NCI-H446 treated with DMSO at 0.1 percent for 48 hours (cell line): ENCODE results near the gene TRIM42.

Experiments used
- DNase-seq: peaks from one replicate; lab custom pipeline; 2025; lab: John Stamatoyannopoulos, UW

Gene TRIM42

DNA sequence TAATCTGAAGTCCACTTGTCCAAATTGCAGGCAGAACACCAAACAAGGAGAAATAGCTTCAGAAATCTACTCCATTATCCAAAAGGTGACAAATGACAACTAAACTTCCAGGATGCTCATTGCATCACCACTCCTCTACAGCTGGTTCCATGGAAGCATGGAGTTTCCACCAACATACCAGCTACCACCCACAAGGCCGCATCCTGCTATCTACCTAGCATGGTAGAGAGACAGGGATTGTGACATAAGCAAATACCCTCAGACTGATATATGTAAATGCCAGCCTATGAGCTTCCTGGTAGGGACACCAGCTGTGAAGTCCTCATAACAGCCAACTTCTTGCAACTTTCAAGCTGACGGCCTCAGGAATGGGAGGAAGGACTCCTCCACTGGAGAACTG, at the start of gene TRIM42:
TRIM42 (plus strand) TSS at position 301 of the 400 bp plus-strand sequence. CDS start 166 bp downstream, outside the sequence.
- DNase-seq: no peak

DNA sequence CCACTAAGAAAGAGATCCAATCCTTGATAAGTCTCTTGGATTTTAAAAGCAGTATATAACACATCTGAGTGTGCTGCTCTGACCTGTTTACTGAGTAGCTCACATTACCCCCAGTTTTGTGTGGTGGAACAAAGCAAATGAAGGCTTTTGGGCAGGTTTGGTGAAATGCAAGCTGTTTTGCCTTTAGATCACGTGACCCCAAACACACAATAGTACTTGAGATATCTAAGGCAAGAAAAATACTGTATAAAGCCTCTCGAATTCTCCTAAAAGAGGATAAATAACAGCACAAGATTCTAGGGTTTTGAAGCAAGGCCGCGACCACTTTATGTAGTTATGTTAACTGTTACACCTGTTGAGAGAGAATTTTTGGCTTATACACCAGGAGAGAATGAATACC, 49.3 kb upstream of the TRIM42 start:
- DNase-seq: no peak

DNA sequence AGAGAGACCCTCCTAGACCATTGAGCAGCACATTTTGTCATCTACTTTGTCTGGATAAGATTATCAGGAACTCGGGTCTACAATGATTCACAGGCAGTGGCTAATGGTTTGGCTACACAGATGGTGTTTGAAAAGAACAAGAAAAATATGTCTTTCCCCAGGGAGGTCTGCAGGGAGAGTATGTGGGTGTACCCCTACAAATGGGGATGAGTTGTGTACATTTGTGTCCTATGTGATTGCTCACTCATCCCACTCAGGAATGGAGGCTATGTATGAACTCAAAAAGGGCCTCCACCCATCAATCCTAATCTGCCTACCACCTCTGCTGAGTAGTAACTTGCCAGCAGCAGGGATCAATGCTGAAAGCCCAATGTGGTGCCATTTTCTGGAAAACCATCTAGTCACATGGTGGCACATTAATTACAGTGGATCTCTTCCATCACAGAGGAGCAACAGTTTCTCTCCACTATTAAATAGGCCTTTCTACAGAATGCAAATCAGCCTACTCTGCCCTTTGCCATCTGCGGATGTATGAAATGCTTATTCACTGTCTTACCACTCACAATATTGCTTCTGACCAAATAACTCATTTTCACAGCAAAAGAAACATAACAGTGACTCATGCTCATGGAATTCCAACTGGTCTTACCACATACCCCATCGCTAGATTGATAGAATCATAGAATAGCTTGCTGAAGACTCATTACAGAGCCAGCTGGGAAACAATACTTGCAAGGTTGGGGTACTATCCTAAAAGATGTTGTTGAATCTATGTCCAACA, 48.3 kb upstream of the TRIM42 start:
- DNase-seq: no peak

DNA sequence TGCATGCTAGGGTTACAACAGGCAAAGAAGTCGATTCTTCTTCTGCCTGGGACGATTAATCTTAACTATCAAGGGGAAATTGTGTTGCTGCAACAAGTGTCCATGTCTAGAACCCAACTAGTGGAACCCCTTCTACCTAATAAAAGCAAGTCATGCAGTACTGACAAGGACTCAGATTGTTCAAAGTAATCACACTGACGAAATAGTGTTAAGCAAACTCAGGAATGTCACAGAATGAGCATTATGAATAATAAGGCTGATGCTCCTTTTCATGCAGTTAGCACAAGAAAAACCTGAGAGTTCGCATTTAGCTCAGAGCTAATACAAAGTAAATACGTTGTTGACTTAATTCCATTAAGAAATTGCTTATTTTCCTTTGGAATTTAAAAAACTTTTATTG, 47.5 kb upstream of the TRIM42 start:
- DNase-seq: no peak

DNA sequence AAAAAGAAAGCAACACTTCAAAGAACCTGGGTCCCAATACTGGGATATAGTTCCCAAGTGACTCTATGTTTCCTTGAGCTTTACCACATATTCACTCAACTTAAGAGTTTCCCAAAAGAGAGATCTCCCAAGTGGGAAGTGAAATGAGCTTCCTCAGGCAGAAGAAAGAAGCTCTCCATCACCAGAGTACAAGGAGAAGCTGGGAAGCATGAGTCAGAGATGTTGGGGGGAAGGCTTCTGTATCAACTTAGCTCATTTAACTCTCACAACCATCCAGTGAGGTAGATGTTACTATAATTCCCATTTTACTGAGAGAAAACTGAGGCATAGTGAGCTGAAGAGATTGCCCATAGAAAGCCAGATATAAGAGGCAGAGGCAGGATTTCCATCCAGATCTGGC, 47.0 kb upstream of the TRIM42 start:
- DNase-seq: no peak

DNA sequence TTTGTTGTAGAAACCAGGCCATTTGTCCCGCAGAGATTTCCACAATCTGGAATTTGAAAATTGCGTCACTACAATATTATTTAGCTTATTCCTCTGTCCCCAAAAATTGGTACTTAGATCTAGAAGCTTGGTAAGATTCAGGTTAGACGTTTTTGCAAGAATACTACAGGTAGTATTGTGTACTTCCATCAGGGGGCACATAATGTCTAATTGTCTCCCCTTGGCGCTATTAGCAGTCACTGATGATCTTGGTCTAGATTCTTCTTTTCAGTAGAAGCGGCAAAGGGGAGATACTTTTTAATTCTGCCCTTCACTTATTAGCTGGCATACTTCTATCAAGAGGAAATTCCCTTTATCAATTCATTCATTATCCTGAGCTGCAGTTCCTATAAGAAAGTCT, 42.6 kb upstream of the TRIM42 start:
- DNase-seq: no peak

DNA sequence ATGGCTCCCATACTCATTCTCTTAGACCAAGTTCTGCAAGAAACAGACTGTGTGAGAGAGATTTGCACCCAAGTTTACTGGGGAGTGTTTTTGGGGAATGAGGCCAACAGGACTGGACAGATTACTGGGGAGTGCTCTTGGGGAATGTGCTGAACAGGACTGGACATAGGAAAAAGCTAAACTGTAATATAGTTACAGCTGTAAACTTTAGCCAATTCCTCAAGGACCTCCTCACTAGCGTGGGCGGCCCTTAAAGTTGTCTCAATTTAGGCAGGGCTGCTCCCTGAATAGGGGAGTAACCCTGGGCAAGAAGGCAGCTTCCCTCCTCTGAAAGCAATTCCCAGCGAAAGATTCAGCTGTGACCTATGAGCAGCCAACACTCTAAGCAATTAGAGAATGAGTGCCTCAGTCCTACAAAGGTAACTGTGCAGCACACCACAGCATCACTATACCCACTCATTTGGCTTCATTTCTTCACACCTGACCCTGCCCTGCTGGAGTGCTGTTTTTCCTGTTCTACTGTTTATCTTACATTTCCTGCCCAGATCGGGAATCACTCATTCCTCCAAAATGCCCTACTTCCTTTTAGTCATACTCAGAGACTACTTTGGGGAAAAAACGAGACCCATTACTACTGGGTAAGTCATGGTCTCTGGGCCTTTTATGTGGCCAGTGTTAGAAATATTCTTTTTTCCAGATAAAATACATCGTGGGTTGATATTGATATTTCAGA, 41.3 kb upstream of the TRIM42 start:
- no peak for DNase-seq

DNA sequence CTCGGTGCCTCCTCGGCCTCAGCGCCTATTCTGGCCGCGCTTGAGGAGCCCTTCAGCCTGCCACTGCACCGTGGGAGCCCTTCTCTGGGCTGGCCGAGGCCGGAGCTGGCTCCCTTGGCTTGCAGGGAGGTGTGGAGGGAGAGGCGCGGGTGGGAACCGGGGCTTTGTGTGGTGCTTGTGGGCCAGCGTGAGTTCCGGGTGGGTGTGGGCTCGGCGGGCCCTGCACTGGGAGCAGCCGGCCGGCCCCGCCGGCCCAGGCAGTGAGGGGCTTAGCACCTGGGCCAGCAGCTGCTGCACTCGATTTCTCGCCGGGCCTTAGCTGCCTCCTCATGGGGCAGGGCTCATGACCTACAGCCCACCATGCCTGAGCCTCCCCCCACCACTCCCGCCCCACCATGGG, 26.6 kb upstream of the TRIM42 start:
- DNase-seq: no peak

DNA sequence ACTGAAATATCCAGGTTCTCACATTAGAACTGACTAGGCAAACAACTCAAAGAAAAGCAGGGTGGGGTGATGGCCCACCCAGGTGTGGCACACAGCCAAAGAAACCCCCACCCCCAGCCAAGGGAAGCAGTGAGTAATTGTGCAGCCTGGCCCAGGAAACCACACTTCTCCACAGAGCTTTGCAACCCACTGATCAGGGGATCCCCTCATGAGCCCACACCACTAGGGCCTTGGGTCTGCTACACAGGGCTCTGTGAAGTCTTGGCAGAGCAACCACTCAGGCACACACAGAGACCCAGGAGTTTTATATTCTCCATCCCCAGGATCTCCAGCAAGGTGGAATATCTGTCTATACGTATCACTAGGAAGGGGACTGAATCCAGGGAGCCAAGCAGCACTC, 22.2 kb upstream of the TRIM42 start:
- DNase-seq: no peak

DNA sequence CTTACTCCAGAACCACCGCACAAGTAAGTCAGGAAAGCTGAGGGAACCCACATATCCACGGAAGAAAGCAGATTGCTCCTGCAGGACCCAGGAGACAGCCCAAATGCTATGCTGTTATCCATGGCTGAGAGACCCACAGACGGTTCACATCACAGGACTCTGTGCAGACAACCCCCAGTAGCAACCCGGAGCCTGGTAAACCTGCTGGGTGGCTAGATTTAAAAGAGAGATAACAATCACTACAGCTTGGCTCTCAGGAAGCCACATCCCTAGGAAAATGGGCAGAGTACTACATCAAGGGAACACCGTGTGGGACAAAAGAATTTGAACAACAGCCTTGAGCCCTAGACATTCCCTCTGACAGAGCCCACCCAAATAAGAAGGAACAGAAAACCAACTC, 13.8 kb upstream of the TRIM42 start:
- DNase-seq: no peak

DNA sequence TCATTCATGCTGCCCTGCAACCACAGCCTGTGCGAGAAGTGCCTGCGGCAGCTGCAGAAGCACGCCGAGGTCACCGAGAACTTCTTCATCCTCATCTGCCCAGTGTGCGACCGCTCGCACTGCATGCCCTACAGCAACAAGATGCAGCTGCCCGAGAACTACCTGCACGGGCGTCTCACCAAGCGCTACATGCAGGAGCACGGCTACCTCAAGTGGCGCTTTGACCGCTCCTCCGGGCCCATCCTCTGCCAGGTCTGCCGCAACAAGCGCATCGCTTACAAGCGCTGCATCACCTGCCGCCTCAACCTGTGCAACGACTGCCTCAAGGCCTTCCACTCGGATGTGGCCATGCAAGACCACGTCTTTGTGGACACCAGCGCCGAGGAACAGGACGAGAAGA, 4.7 kb downstream of the TRIM42 start:
- no peak for DNase-seq

DNA sequence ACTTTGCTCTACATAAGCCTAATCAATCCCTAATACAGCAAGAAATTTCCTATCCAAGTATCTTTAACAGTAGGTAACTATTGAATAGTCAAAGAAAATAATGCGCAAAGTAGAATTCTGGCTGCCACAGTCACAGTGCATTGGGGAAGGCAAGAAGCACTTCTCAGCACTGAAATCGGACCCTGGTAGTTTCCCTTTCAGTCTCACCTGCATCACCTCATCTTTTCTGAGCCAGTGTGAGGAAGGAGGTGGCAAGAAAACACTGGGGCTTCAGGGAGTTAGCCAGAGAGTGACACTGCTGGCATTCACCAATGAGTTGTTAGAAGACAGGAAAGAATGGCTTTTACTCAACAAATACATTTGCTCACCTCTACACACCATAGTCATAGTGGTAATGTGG, 8.3 kb downstream of the TRIM42 start:
- no peak for DNase-seq

DNA sequence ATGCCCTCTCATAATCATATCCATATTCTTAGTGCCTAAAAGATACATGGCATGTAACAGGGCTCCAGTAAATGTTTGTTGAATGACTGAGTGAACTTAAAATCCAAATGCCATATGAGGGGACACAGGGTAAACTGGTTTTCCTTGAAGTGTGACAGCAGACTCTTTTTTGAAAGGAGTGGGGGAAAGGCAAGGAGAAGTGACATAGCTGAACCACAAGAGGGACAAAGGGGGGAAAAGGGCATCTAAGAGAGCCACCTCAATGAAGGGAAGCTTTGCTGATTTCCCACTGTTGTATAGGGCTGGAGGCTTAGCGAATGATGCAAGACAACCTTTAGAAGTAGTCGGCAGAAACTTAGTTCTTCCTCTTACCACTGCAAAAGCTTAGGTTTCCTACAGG, 9.1 kb downstream of the TRIM42 start:
- DNase-seq: no peak

DNA sequence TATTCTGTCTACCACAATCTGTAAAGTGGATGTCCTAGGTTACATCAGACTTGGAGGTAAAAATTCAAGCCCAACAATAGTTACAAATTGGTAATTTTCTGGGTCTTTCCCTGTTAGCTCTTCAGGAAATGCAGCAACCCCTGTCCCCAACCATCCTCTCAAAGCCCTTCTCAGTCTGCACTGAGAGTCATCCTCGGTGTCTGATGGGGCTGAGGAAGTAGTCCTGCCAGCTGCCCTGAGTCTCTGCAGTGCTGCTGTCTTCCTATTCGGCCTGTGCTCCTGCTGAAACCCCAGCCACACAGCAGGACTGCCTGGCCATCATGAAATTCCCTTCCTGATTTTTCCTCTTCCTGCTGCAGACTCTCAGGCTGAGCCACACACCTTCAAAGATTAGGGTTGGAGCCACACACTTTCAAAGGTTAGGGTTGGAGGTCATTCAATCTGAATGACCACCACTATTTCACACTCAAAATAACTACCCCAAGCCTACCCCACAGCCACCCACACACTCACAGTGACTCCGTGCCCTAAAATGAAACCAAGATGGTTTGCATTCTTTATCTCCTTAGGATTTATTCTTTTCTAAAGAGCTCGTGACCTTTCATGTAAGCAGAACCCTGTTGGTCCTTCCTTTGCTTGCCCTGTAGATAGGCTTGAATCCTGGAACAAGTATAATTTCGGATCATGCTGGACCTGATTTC, 17.6 kb downstream of the TRIM42 start:
- no peak for DNase-seq

DNA sequence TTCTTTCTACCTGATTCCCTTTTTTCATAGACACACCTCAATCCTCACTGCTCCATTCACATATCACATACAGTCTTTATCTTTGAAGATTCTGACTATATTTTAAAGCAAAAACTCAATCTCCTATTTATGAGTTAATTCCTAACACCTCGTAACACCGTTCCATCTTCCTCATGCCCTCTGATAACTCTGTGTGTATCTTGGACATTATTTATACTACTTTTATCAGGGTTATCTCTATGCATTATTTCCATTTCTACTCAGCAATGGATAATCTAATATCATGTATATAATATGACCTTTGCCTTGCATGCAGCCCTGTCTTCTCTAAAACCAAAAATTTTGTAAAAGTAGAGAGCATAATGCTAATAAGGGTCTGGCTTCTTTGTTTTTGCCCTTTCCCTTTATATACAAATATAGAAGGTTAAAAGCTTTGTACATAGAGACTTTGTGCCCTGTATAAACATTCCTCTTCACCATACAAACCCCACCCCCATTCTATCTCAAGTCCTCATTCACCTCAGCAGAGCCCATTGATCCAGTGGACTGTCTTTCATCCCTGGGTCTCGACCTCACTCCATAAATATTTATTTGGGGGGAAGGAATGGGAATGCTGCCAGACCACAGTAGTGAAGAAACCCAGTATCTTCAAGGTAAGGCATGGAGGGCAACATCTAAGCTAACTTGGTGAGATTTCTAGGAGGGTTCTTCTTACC, 21.8 kb downstream of the TRIM42 start:
- DNase-seq: no peak

DNA sequence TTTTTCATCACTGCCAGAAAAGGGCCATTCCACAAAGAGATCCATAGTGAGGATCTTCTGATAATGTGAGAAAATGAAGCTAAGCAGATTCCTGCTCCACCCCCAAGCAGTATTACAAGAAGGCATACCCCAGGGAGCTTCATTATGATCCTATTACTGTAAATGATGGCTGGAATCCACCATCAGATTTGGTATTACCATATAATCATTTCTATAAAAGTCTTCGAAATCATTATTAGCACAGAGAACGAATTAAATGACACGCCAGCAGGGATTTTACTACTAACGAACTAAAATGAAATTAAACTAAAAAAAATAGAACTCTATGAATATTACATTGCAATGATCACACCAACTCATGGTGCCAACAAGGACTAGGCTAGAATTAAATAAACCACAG, 24.4 kb downstream of the TRIM42 start:
- DNase-seq: no peak

DNA sequence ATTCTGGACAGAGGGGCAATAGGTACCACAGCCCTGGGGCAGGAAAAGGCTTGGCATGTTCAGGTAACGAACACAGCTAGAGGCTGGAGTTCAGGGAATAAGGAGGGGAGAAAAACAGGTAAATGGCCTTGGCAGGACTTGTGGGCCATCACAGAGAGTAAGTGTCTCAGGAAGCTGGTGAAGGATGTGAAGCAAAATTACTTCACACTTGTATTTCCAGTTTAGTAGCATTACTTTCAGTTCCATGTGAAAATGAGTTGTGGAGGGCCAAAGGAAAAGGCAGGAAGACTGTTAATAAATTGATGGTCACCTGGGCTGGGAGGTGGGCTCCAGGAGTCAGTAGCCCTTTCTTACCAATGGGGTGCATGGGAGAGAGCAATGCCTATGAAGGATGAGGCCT, 25.6 kb downstream of the TRIM42 start:
- DNase-seq: no peak

DNA sequence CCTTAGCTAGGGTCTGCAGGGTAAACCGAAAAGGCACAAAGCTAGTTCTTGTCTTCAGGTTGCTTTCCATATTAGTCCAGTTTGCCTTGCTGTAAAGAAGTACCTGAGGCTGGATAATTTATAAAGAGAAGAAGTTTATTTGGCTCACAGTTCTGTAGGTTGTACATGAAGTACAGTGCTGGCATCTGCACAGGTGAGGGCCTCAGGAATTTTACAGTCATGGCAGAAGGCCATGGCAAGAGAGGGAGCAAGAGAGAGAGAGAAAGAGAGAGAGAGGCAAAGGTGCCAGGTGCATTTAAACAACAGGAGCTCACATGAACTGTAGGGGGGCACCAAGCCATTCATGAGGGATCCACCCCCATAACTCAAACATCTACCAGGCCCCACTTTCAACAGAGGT, 26.9 kb downstream of the TRIM42 start:
- no peak for DNase-seq

DNA sequence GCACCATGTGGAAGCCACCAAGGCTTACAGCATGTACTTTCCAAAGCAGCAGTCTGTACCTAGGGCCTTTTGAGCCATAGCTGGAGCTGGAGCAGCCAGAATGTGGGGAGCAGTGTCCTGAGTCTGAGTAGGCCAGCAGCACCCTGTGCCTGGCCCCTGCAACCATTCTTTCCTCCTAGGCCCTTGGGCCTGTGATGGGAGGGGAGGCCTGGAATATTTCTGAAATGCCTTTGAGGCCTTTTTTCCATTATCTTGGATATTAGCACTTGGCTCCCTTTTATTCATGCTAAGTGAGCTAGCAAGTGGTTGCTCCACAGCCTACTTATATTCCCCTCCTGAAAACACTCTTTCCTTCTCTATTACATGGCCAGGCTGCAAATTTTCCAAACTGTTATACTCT, 28.1 kb downstream of the TRIM42 start:
- DNase-seq: no peak

DNA sequence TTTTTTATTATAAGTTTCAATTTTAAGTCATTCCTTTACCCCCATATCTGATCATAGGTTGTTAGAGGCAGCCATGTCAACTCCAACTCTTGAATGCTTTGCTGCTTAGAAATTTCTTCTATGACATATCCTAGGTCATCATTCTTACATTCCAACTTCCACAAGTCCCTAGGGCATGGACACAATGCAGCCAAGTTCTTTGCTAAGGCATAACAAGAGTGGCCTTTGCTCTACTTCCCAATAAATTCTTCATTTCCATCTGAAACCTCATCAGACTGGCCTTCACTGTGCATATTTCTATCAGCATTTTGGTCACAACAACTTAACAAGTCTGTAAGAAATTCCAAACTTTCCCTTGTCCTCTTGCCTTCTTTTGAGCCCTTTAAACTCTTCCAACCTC, 28.5 kb downstream of the TRIM42 start:
- no peak for DNase-seq

DNA sequence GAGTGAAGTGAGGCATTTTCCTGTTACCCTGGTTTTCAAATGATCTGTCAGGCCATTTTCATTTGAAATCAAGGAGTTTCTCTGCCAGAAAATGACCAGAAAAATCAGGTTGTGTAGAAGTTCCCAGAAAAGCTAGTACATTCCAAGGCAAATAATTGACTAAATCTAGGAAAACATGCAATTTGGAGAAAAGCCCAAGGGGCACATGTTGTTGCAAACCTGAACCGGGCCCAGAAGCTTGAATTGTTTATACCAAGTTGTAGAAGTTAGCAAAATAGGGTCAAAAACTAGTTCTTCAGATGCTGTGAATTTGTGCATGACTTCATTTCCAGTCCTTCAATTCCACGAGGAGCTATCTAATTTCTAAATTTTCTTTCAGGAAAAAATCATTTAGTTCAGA, 31.0 kb downstream of the TRIM42 start:
- DNase-seq: no peak

DNA sequence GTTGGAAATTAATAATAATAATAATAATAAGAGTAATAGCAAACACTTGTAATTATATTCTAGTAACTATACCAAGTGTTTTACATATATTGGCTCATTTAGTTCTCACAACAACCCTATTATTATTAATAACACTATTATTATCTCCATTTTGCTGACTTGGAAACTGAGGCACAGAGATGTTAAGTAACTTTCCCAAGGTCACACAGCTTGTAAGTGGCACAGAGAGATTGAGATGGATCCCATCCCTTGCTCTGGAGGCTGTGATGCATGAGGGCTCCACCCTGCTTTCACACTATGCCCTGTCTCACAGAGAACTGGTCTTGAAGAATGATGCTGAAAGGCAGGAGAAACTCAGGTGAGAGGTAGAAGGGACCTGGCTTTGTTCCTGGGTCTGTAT, 31.9 kb downstream of the TRIM42 start:
- DNase-seq: no peak
